T-cell (primary cell): ENCODE measurements around the gene CXCR6. TPM values are rescaled to one million over a fixed set of nuclear protein-coding genes. Genes with fewer than 3 reads are reported as not detected.

Experiments
- ATAC-seq, 4 experiments: fragments of 200-7000 bp in 3 of 4; fragments of 150-1000 bp in 1 of 4; cut with Tn5 transposase; replicated peaks in 1 of 4; 1 replicate in 3 of 4; 2 replicates in 1 of 4; pipeline ENCODE4 v1.10.0; 2021; ENCODE audit warnings: moderate library complexity in 3 of 4, mild to moderate bottlenecking in 2 of 4, moderate number of reproducible peaks in 1 of 4
- CTCF ChIA-PET, 2 donors: fragments of 300-600 bp; sonication (Branson Sonifier 250); formaldehyde crosslinking; loops; one replicate each; lab custom pipeline; 2022; ENCODE audit warnings: antibody characterized with exemption in 2 of 2; lab: Charles Lee
- POLR2A ChIA-PET, 2 donors: fragments of 300-600 bp; sonication (Branson Sonifier 250); formaldehyde crosslinking; loops; one replicate each; lab custom pipeline; 2022; ENCODE audit warnings: antibody characterized with exemption in 2 of 2; lab: Charles Lee
- DNase-seq, 35 experiments: peaks; one replicate each; pipeline versions ENCODE4 v3.0.0 to v3.0.0-alpha.2; 2013 to 2023
- H3K27ac ChIP-seq: one replicate; pipeline ENCODE4 v1.5.1; 2013; ENCODE audit warnings: low read length
- H3K27me3 ChIP-seq, 2 experiments: replicated peaks in 1 of 2; 1 replicate in 1 of 2; 2 replicates in 1 of 2; pipeline versions ENCODE4 v1.6.1 to v1.7.0; 2013; ENCODE audit warnings: low read length in 1 of 2, mixed read lengths in 1 of 2; ENCODE audit not compliant: control insufficient read depth in 2 of 2, insufficient read depth in 2 of 2; ENCODE audit errors: extremely low read depth in 1 of 2
- H3K36me3 ChIP-seq, 2 donors: 1 replicate in 1 of 2; 2 replicates in 1 of 2; pipeline versions ENCODE4 v1.6.1 to v1.7.0; 2013; ENCODE audit warnings: low read length in 1 of 2; ENCODE audit not compliant: control insufficient read depth in 2 of 2, insufficient read depth in 1 of 2; ENCODE audit errors: extremely low read depth in 1 of 2
- H3K4me1 ChIP-seq, 2 experiments: 1 replicate in 1 of 2; 2 replicates in 1 of 2; pipeline versions ENCODE4 v1.6.1 to v1.7.0; 2013; ENCODE audit warnings: low read length in 2 of 2, mixed read lengths in 1 of 2; ENCODE audit not compliant: insufficient read depth in 2 of 2, control insufficient read depth in 1 of 2; ENCODE audit errors: extremely low read depth in 1 of 2
- H3K4me3 ChIP-seq, 2 donors: 1 replicate in 1 of 2; 2 replicates in 1 of 2; pipeline versions ENCODE4 v1.5.1 to v1.7.0; 2013; ENCODE audit warnings: mild to moderate bottlenecking in 2 of 2, low read length in 1 of 2, moderate library complexity in 1 of 2; ENCODE audit not compliant: control insufficient read depth in 1 of 2; ENCODE audit errors: extremely low read depth in 1 of 2
- H3K9me3 ChIP-seq: 2 replicates; pipeline ENCODE4 v1.7.0; 2013
- H3K27ac Mint-ChIP-seq, 2 donors: one replicate each; pipeline ENCODE4 v1.8.0; 2020 to 2021; ENCODE audit warnings: mild to moderate bottlenecking in 2 of 2, mixed read lengths in 2 of 2
- H3K27me3 Mint-ChIP-seq, 2 donors: one replicate each; pipeline ENCODE4 v1.8.0; 2021 to 2022; ENCODE audit warnings: mixed read lengths in 2 of 2
- H3K36me3 Mint-ChIP-seq: one replicate; pipeline ENCODE4 v1.8.0; 2021; ENCODE audit warnings: mixed read lengths
- H3K4me1 Mint-ChIP-seq, 3 donors: one replicate each; pipeline ENCODE4 v1.8.0; 2020 to 2022; ENCODE audit warnings: mixed read lengths in 3 of 3, mild to moderate bottlenecking in 1 of 3
- H3K4me3 Mint-ChIP-seq, 3 donors: one replicate each; pipeline ENCODE4 v1.8.0; 2020 to 2022; ENCODE audit warnings: mild to moderate bottlenecking in 3 of 3, mixed read lengths in 3 of 3, moderate library complexity in 3 of 3
- H3K9me3 Mint-ChIP-seq, 3 donors: one replicate each; pipeline ENCODE4 v1.8.0; 2020 to 2022; ENCODE audit warnings: mixed read lengths in 3 of 3
- WGBS: methylation state at CpG from one replicate; pipeline ENCODE4 v1.1.5; 2013; ENCODE audit warnings: missing lambda C conversion rate; ENCODE audit not compliant: insufficient coverage; 5-methylcytosine and 5-hydroxymethylcytosine counted together
- total RNA-seq, 35 experiments: library from RNA in 6 of 35; stranded (reverse) in 6 of 35; fragments of 120-200 nt in 1 of 35; gene quantifications; one replicate each; pipeline versions ENCODE4 v1.2.1 to v1.2.4 and lab custom pipeline; 2013 to 2026

CXCR6 gene
- total RNA-seq, 5 donors from 2014 or later (not counting 1 experiment from before 2014, with no cell fraction given), result 2.0 to 14.7 (median 3.7) TPM

- Histone ChIP-seq H3K27me3 (no peaks in the 10 kb centered on the region), H3K4me1 (peaks cover 0 to 63% of the 10 kb centered on the region in 2 experiments), H3K27ac (peak overlapping the region; percentile 39), H3K9me3 (no peaks in the 10 kb centered on the region), H3K36me3 (peaks cover 16 to 46% of the 10 kb centered on the region in 2 donors), H3K4me3 (no peak overlapping the region)
- DNase-seq, result no peak
- Mint-ChIP-seq H3K9me3 (no peaks in the 10 kb centered on the region), H3K27ac (peak overlapping the region; percentile 68 to 75), H3K4me3 (no peak overlapping the region), H3K27me3 (no peaks in the 10 kb centered on the region), H3K36me3 (peaks cover 61% of the 10 kb centered on the region), H3K4me1 (peaks cover 56 to 81% (median 75%) of the 10 kb centered on the region in 3 donors)
- CTCF ChIA-PET, result no interaction called here
- POLR2A ChIA-PET, result no interaction called here
- no peak for ATAC-seq
- 96% methylated on average over 6 of the region's 8 CpGs for WGBS
Measured at GRCh38 chr3:45987368-45988291, 44.4 kb downstream of the CXCR6 start.

GRCh38 chr3:45988362-45988761 lies 45.1 kb downstream of the CXCR6 start:
- Histone ChIP-seq H3K36me3 (peaks cover 16 to 41% of the 10 kb centered on the region in 2 donors), H3K4me3 (no peak overlapping the region), H3K27ac (peak overlapping the region; percentile 39), H3K27me3 (no peaks in the 10 kb centered on the region), H3K9me3 (no peaks in the 10 kb centered on the region), H3K4me1 (peaks cover 4 to 70% of the 10 kb centered on the region in 2 experiments)
- POLR2A ChIA-PET, result no interaction called here
- DNase-seq, result no peak
- Mint-ChIP-seq H3K9me3 (no peaks in the 10 kb centered on the region), H3K4me3 (no peak overlapping the region), H3K4me1 (peaks cover 63 to 83% (median 82%) of the 10 kb centered on the region in 3 donors), H3K27me3 (no peaks in the 10 kb centered on the region), H3K27ac (peak overlapping the region; percentile 68 to 75), H3K36me3 (peaks cover 54% of the 10 kb centered on the region)
- WGBS, result 73% methylated on average over 4 of the region's 4 CpGs
- ATAC-seq, result no peak
- CTCF ChIA-PET, result no interaction called here

GRCh38 chr3:45988804-45989203 lies 45.5 kb downstream of the CXCR6 start:
- Mint-ChIP-seq H3K27ac (peak overlapping the region; percentile 3 to 68), H3K9me3 (no peaks in the 10 kb centered on the region)

GRCh38 chr3:45990181-45990580 lies 46.9 kb downstream of the CXCR6 start:
- Mint-ChIP-seq H3K27ac (peak overlapping the region; percentile 62 to 68), H3K4me1 (peaks cover 71 to 87% (median 82%) of the 10 kb centered on the region in 3 donors), H3K36me3 (peaks cover 39% of the 10 kb centered on the region), H3K27me3 (no peaks in the 10 kb centered on the region), H3K9me3 (no peaks in the 10 kb centered on the region), H3K4me3 (no peak overlapping the region)
- Histone ChIP-seq H3K36me3 (peaks cover 2 to 23% of the 10 kb centered on the region in 2 donors), H3K27me3 (no peaks in the 10 kb centered on the region), H3K9me3 (no peaks in the 10 kb centered on the region), H3K27ac (no peak overlapping the region), H3K4me1 (peaks cover 15 to 84% of the 10 kb centered on the region in 2 experiments), H3K4me3 (no peak overlapping the region)
- no peak for DNase-seq
- ATAC-seq, result no peak
- ChIA-PET CTCF (no interaction called here), POLR2A (no interaction called here)
- 0% methylated on average over 1 of the region's 3 CpGs for WGBS

More at GRCh38 chr3:45988804-45989203, 45.5 kb downstream of the CXCR6 start:
- H3K36me3 Mint-ChIP-seq, result peaks cover 50% of the 10 kb centered on the region
- H3K36me3 ChIP-seq, result peaks cover 12 to 37% of the 10 kb centered on the region in 2 donors
- peak overlapping the region; percentile 16 for H3K27ac ChIP-seq
- peaks cover 9 to 74% of the 10 kb centered on the region in 2 experiments for H3K4me1 ChIP-seq
- ChIA-PET CTCF (no interaction called here), POLR2A (no interaction called here)
- H3K4me1 Mint-ChIP-seq, result peaks cover 68 to 87% (median 85%) of the 10 kb centered on the region in 3 donors
- DNase-seq, result no peak
- no peak overlapping the region for H3K4me3 ChIP-seq
- no CpG with 5 or more reads among the region's 2 CpGs for WGBS
- ATAC-seq, result no peak
- no peaks in the 10 kb centered on the region for H3K9me3 ChIP-seq
- H3K27me3 ChIP-seq, result no peaks in the 10 kb centered on the region
- no peak overlapping the region for H3K4me3 Mint-ChIP-seq
- H3K27me3 Mint-ChIP-seq, result no peaks in the 10 kb centered on the region

- Mint-ChIP-seq H3K9me3 (no peaks in the 10 kb centered on the region), H3K4me1 (peaks cover 66 to 82% (median 80%) of the 10 kb centered on the region in 3 donors), H3K4me3 (peak overlapping the region in 1 of 3 donors; percentile 3), H3K36me3 (peaks cover 33% of the 10 kb centered on the region), H3K27ac (peak overlapping the region; percentile 84), H3K27me3 (no peaks in the 10 kb centered on the region)
- peaks cover 0 to 21% of the 10 kb centered on the region in 2 donors for H3K36me3 ChIP-seq
- peak overlapping the region; percentile 45 for H3K27ac ChIP-seq
- DNase-seq (no peak), ATAC-seq (no peak)
- WGBS, result no CpG with 5 or more reads among the region's 6 CpGs
- CTCF ChIA-PET, result interaction anchor here in 1 of 2 donors (0.7 kb wide), 2 partner anchors 33 to 44 kb away, joined by 3 read pairs; no protein-coding TSS in a partner anchor
- no peaks in the 10 kb centered on the region for H3K9me3 ChIP-seq
- H3K27me3 ChIP-seq, result no peaks in the 10 kb centered on the region
- H3K4me3 ChIP-seq, result no peak overlapping the region
- POLR2A ChIA-PET, result no interaction called here
- H3K4me1 ChIP-seq, result peaks cover 15 to 85% of the 10 kb centered on the region in 2 experiments
Measured at GRCh38 chr3:45991341-45991740, 48.1 kb downstream of the CXCR6 start.

- no peaks in the 10 kb centered on the region for H3K27me3 Mint-ChIP-seq
- ChIA-PET POLR2A (no interaction called here), CTCF (interaction anchor here in 1 of 2 donors (0.7 kb wide), 1 partner anchor 87 kb away, joined by 3 read pairs; no protein-coding TSS in a partner anchor)
- ATAC-seq (no peak), DNase-seq (no peak)
- Histone ChIP-seq H3K27me3 (no peaks in the 10 kb centered on the region), H3K9me3 (no peaks in the 10 kb centered on the region), H3K27ac (peak overlapping the region; percentile 46), H3K4me1 (peaks cover 15 to 82% of the 10 kb centered on the region in 2 experiments), H3K4me3 (no peak overlapping the region), H3K36me3 (peaks cover 0 to 17% of the 10 kb centered on the region in 2 donors)
- peak overlapping the region; percentile 84 to 85 for H3K27ac Mint-ChIP-seq
- no peaks in the 10 kb centered on the region for H3K9me3 Mint-ChIP-seq
- H3K4me3 Mint-ChIP-seq, result peak overlapping the region in 1 of 3 donors; percentile 82
- no CpG with 5 or more reads among the region's 2 CpGs for WGBS
- H3K4me1 Mint-ChIP-seq, result peaks cover 57 to 80% (median 80%) of the 10 kb centered on the region in 3 donors
- H3K36me3 Mint-ChIP-seq, result peaks cover 26% of the 10 kb centered on the region
Measured at GRCh38 chr3:45992133-45992729, 49.0 kb downstream of the CXCR6 start.
